HepG2 (cell line): ENCODE measurements around the gene PTPRF. TPM values are rescaled to one million over a fixed set of nuclear protein-coding genes. Genes with fewer than 3 reads are reported as not detected.

Source experiments
- ATAC-seq: fragments of 200-7000 bp; cut with Tn5 transposase; 3 replicates; pipeline ENCODE4 v1.9.1; 2020; ENCODE audit warnings: mild to moderate bottlenecking, moderate library complexity
- BruUV-seq: library from RNA; stranded (reverse); fragments of 400-500 nt; replicated peaks from 2 replicates; lab custom pipeline; 2021; lab: Mats Ljungman, UMichigan
- CTCF ChIA-PET: fragments of 300-600 bp; formaldehyde crosslinking; extraction: SDS; loops from one replicate; lab custom pipeline; 2021; ENCODE audit warnings: low total read pairs, inconsistent platforms, low intra/inter-chr PET ratio; lab: Yijun Ruan, JAX
- POLR2A ChIA-PET: fragments of 350-600 bp; sonication (Branson Sonifier 250); formaldehyde crosslinking; loops from one replicate; lab custom pipeline; 2020; ENCODE audit warnings: antibody characterized with exemption, inconsistent platforms; lab: Yijun Ruan, JAX
- DNase-seq: peaks from one replicate; pipeline ENCODE4 v3.0.0-alpha.2; 2015; ENCODE audit warnings: low spot score
- FAIRE-seq: peaks from 3 replicates; lab custom pipeline; 2011; peaks lifted over from hg19 to GRCh38; lab: Jason Lieb, UNC
- H2AFZ ChIP-seq: one replicate; pipeline ENCODE4 v1.6.1; 2011; ENCODE audit warnings: low read length, inconsistent platforms
- H3K27ac ChIP-seq: fragments of 300-600 bp; 3 replicates; pipeline ENCODE4 v1.8.0; 2011; ENCODE audit warnings: mixed run types, mild to moderate bottlenecking, mixed read lengths, low read length, inconsistent platforms; ENCODE audit not compliant: insufficient read depth; ENCODE audit errors: extremely low read length
- H3K27me3 ChIP-seq, 2 experiments: fragments of 200-600 bp in 1 of 2; 2 replicates in 1 of 2; 3 replicates in 1 of 2; pipeline versions ENCODE4 v1.6.0 to v1.8.0; 2011; ENCODE audit warnings: low read length in 2 of 2, mild to moderate bottlenecking in 2 of 2, moderate library complexity in 2 of 2, inconsistent platforms in 1 of 2; ENCODE audit not compliant: insufficient read depth in 2 of 2, control insufficient read depth in 1 of 2
- H3K36me3 ChIP-seq, 2 experiments: fragments of 200-600 bp in 1 of 2; replicated peaks in 1 of 2; 2 replicates in 1 of 2; 3 replicates in 1 of 2; pipeline versions ENCODE4 v1.5.1 to v1.8.0; 2011; ENCODE audit warnings: low read length in 2 of 2, inconsistent platforms in 1 of 2; ENCODE audit not compliant: insufficient read depth in 2 of 2, control insufficient read depth in 1 of 2
- H3K4me1 ChIP-seq: 2 replicates; pipeline ENCODE4 v1.5.1; 2012; ENCODE audit warnings: low read length, inconsistent platforms; ENCODE audit not compliant: insufficient read depth
- H3K4me2 ChIP-seq: 2 replicates; pipeline ENCODE4 v1.6.0; 2011; ENCODE audit warnings: low read depth, low read length, inconsistent platforms
- H3K4me3 ChIP-seq, 3 experiments: fragments of 200-600 bp in 1 of 3; sonication (generic), shearing (Covaris generic) in 1 of 3; replicated peaks in 1 of 3; 2 replicates each; pipeline ENCODE4 v1.5.1; 2011 to 2016; ENCODE audit warnings: low read length in 3 of 3, inconsistent platforms in 2 of 3, low read depth in 2 of 3, mild to moderate bottlenecking in 2 of 3, control low read depth in 1 of 3, mixed read lengths in 1 of 3; ENCODE audit not compliant: insufficient read depth in 1 of 3
- H3K79me2 ChIP-seq: one replicate; pipeline ENCODE4 v1.6.1; 2011; ENCODE audit warnings: low read length, inconsistent platforms; ENCODE audit not compliant: insufficient read depth
- H3K9ac ChIP-seq: 2 replicates; pipeline ENCODE4 v1.6.0; 2011; ENCODE audit warnings: mild to moderate bottlenecking, low read depth, low read length, inconsistent platforms; ENCODE audit not compliant: insufficient read depth
- H3K9me3 ChIP-seq: 2 replicates; pipeline ENCODE4 v1.5.1; 2012; ENCODE audit warnings: mild to moderate bottlenecking, low read length
- H4K20me1 ChIP-seq: 2 replicates; pipeline ENCODE4 v1.6.0; 2011; ENCODE audit warnings: inconsistent platforms, mild to moderate bottlenecking, low read length, moderate library complexity; ENCODE audit not compliant: insufficient read depth
- ADNP ChIP-seq: sonication (generic); formaldehyde crosslinking; IDR thresholded peaks from 2 replicates; pipeline ENCODE4 v1.4.0; 2020; ENCODE audit warnings: missing genetic modification reagents
- AGO2 ChIP-seq: fragments of 200-400 bp; formaldehyde crosslinking; optimal IDR thresholded peaks from 2 replicates; pipeline ENCODE3; 2017; ENCODE audit warnings: mild to moderate bottlenecking, low read depth, low read length, moderate library complexity
- BRD4 ChIP-seq: sonication (generic); formaldehyde crosslinking; IDR thresholded peaks from 2 replicates; pipeline ENCODE4 v1.4.0; 2020; ENCODE audit warnings: missing genetic modification reagents
- HHEX ChIP-seq: IDR thresholded peaks from 2 replicates; pipeline ENCODE4 v1.6.1; 2016; ENCODE audit warnings: control low read depth
- KDM2A ChIP-seq: sonication (generic); formaldehyde crosslinking; IDR thresholded peaks from 2 replicates; pipeline ENCODE4 v1.4.0; 2020; ENCODE audit warnings: low read depth, missing genetic modification reagents, borderline replicate concordance
- KLF12 ChIP-seq: sonication (generic); formaldehyde crosslinking; IDR thresholded peaks from 2 replicates; pipeline ENCODE4 v1.4.0; 2020; ENCODE audit warnings: missing genetic modification reagents, borderline replicate concordance
- ZNF468 ChIP-seq: sonication (generic); formaldehyde crosslinking; IDR thresholded peaks from 2 replicates; pipeline ENCODE4 v1.8.0; 2022; ENCODE audit warnings: mild to moderate bottlenecking, moderate library complexity, missing genetic modification reagents
- ZNF589 ChIP-seq: sonication (generic); formaldehyde crosslinking; conservative IDR thresholded peaks from 2 replicates; pipeline ENCODE4 v1.8.0; 2022; ENCODE audit warnings: mild to moderate bottlenecking, moderate library complexity, missing genetic modification reagents
- ZNF703 ChIP-seq: sonication (generic); formaldehyde crosslinking; IDR thresholded peaks from 2 replicates; pipeline ENCODE4 v1.5.1; 2020; ENCODE audit warnings: missing genetic modification reagents, mild to moderate bottlenecking, moderate library complexity, borderline replicate concordance
- ZNF704 ChIP-seq: sonication (generic); formaldehyde crosslinking; IDR thresholded peaks from 2 replicates; pipeline ENCODE4 v1.8.1; 2023; ENCODE audit warnings: mild to moderate bottlenecking, inconsistent platforms, moderate library complexity, missing genetic modification reagents, borderline replicate concordance
- ZSCAN5A ChIP-seq: sonication (generic); formaldehyde crosslinking; IDR thresholded peaks from 2 replicates; pipeline ENCODE4 v1.8.0; 2022; ENCODE audit warnings: mild to moderate bottlenecking, missing genetic modification reagents, borderline replicate concordance
- WGBS: methylation state at CpG from one replicate; pipeline ENCODE4 v1.1.6; 2017; ENCODE audit warnings: low lambda C conversion rate; 5-methylcytosine and 5-hydroxymethylcytosine counted together
- in situ Hi-C: cut with HindIII; loops from 2 replicates; pipeline ENCODE4 v1.10.0; 2017; ENCODE audit warnings: low pct_unique_long_range_greater_than_20kb; ENCODE audit not compliant: extremely low pct_ligation_motif_present
- intact Hi-C: fragments of 100-400 bp; cut with micrococcal nuclease; formaldehyde crosslinking; loops from one replicate; pipeline ENCODE4 v1.10.0; 2022; ENCODE audit not compliant: unreplicated experiment
- polyA plus RNA-seq, 8 experiments: library from polyadenylated mRNA; depleted of rRNA in 3 of 8; stranded (reverse) in 7 of 8; unstranded in 1 of 8; fragments of >200 nt; fragmentation: Illumina TruSeq in 4 of 8; extraction: Trizol in 4 of 8; gene quantifications; 2 replicates each; pipeline versions ENCODE4 v1.2.1 to v1.2.3, GENCODE V29; 2011 to 2016; ENCODE audit warnings: low read depth in 4 of 8, missing spikeins in 1 of 8, mixed read lengths in 1 of 8; ENCODE audit not compliant: insufficient read depth in 1 of 8
- total RNA-seq, 5 experiments: library from RNA; depleted of rRNA; stranded (reverse); fragments of >200 nt; fragmentation: Illumina TruSeq; extraction: Trizol; gene quantifications; 2 replicates each; pipeline ENCODE4 v1.2.3, GENCODE V29; 2016; ENCODE audit warnings: low read depth in 1 of 5

PTPRF gene
- total and polyA plus RNA-seq, 2 of the 13 experiments (the other 11 are each of a cell fraction or from before 2014, with no cell fraction given), result 55.9 to 167 TPM

GRCh38 chr1:43622901-43623780 is 92.5 kb downstream of the PTPRF start:
- Histone ChIP-seq H3K4me3 (no peak overlapping the region), H3K27ac (no peak overlapping the region), H4K20me1 (no peaks in the 10 kb centered on the region), H3K9ac (no peak overlapping the region), H3K79me2 (no peaks in the 10 kb centered on the region), H3K27me3 (no peaks in the 10 kb centered on the region), H3K9me3 (no peaks in the 10 kb centered on the region), H3K36me3 (peaks cover 28 to 49% of the 10 kb centered on the region in 2 experiments), H2AFZ (no peak overlapping the region), H3K4me2 (no peak overlapping the region), H3K4me1 (no peaks in the 10 kb centered on the region)
- WGBS, result 96% methylated on average over 11 of the region's 13 CpGs
- BruUV-seq, result TSS peak; percentile 80
- TF ChIP-seq AGO2, result peak; percentile 64
- no peak for TF ChIP-seq ZNF589
- FAIRE-seq (no peak), DNase-seq (no peak), ATAC-seq (no peak)
- in situ Hi-C loops (no loop called here), intact Hi-C loops (no loop called here)
- ChIA-PET CTCF (no interaction called here), POLR2A (interaction anchor here (0.6 to 1.3 kb wide), 2 partner anchors 27 to 531 kb away, joined by 4 read pairs; partner anchors contain the start of gene KDM4A)

- Histone ChIP-seq H2AFZ (no peak overlapping the region), H3K4me1 (no peaks in the 10 kb centered on the region), H4K20me1 (no peaks in the 10 kb centered on the region), H3K36me3 (peaks cover 15 to 30% of the 10 kb centered on the region in 2 experiments), H3K79me2 (no peaks in the 10 kb centered on the region), H3K27me3 (no peaks in the 10 kb centered on the region), H3K4me2 (no peak overlapping the region), H3K27ac (no peak overlapping the region), H3K9ac (no peak overlapping the region), H3K9me3 (no peaks in the 10 kb centered on the region), H3K4me3 (no peak overlapping the region)
- in situ Hi-C loops (no loop called here), intact Hi-C loops (no loop called here)
- ChIA-PET CTCF (no interaction called here), POLR2A (no interaction called here)
- no TSS peak for BruUV-seq
- no peak for DNase-seq
- peak; percentile 40 for ATAC-seq
- 96% methylated on average over 16 of the region's 16 CpGs for WGBS
- no peak for FAIRE-seq
- TF ChIP-seq BRD4 (CRISPR knock-in tag), result no peak
- no peak for TF ChIP-seq ZNF468
- TF ChIP-seq HHEX (CRISPR knock-in tag), result no peak
- TF ChIP-seq ZNF704 (CRISPR knock-in tag), result no peak
- peak; percentile 76 for TF ChIP-seq AGO2
- no peak for TF ChIP-seq ZNF703 (CRISPR knock-in tag)
- no peak for TF ChIP-seq KDM2A (CRISPR knock-in tag)
- TF ChIP-seq ZSCAN5A (CRISPR knock-in tag), result no peak
- TF ChIP-seq KLF12, result no peak
- no peak for TF ChIP-seq ADNP
Measured at GRCh38 chr1:43625063-43625780, 94.5 kb downstream of the PTPRF start.
